COLO668 (cell line): ENCODE data around the gene TFF1.

Experiments
- DNase-seq: peaks from one replicate; lab custom pipeline; 2025; ENCODE audit not compliant: unreplicated experiment; lab: John Stamatoyannopoulos, UW

The TFF1 gene

DNA sequence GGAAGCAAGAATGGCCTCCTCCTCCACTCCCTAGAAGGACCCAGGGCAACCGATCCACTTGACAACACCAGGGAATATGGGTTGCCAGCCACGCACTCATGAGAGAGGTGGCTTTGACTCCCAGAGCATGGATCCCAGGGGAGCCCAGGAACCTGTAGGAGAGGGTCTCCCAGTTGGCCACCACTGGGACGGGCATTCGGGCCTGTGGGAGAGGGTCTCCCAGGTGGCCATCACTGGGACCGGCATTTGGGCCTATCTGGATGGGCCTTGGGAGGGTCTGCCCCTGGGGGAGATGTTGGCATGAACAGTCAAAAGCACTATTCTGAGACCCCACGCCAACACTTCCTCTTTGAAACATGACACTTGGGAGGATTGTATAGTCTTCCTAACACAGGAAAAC is 565 bp downstream of the TFF1 start:
- DNase-seq, result no peak

DNA sequence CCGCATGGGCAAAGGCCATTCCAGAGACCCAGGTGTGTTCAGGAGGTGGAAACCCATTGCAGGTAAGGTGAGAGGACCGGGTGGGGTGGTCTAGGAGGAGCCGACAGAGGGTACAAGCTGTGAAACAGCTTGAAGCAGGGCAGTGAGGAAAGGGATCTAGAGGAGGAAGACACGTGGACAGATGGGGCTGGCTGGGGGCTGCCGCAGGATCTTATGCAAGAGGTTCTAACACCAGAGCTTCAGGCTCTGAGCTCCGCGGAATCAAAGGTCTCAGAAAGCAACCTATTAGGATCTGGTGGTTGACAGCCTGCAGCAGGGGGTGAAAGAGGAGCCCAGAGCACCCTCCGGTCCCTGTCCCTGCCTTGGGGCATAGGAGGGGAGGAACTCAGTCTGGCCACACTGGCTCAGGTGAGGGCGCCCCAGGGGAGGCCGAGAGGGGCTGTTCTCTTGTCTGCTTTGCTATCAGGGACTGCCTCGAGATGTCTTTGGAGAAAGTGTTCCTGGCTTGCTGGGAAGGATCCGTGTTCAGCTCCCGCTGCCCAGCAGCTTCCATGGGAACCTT is 1.9 kb downstream of the TFF1 start:
- no peak for DNase-seq

DNA sequence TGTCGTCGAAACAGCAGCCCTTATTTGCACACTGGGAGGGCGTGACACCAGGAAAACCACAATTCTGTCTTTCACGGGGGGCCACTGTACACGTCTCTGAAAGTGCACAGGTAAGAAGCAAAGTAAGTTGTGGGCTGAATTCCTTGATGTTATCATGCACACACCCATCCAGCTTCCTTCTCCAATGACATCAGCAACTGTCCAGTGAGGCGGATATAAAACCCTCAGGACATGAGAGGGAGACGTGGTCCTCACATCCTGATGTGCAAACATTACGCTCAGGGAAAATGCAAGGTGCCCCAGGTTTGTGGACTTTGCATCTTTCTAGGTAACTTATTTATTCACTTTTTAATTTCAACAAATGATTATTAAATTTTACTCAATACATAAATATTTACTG is 3.0 kb downstream of the TFF1 start:
- no peak for DNase-seq

DNA sequence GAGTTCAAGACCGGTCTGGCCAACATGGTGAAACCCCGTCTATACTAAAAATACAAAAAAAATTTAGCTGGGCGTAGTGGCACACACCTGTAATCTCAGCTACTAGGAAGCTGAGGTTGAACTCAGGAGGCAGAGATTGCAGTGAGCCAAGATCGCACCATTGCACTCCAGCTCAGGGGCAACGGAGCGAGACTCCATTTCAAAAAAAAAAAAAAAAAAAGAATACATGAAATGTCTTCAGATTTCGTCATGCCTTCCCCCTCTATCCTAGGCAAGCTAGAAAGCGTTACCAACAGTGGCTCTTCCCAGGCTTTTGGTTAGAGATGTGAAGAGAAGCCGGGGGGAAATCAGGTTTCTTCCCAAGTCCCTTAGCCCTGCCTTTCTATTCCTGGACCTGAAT is 3.6 kb downstream of the TFF1 start:
- no peak for DNase-seq

DNA sequence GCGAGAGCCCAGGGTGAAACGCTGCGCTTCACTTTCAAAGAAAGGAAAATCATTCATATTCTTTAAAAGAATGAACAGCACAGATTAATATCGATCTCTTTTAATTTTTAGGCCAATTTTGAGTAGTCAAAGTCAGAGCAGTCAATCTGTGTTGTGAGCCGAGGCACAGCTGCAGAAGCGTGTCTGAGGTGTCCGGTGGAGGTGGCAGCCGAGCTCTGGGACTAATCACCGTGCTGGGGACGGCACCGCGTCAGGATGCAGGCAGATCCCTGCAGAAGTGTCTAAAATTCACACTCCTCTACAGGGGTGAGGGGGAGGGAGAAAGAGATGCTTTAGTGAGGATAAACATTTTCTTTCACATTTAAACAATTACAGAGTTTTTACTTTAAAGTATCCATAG is 4.1 kb downstream of the TFF1 start:
- DNase-seq, result no peak

DNA sequence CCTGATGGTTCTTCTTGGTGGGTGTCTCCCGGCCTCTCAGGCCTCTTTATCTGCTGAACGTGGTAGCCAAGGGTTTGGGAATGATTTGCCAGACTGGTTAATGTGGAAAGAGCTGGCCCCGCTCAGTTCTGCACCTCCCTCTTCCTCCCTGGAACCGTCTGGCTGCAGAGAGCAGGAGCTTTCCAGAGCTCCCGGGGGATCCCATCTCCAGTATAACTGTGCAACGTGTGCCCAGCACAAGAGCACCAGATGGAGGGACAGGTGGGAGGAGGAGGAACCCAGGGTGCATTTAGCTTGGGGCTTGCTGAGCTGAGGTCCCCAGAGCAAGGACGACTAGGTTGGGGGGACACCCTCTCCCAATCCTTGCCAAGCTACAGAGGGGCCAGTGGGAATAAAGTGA is 5.0 kb downstream of the TFF1 start:
- DNase-seq, result no peak

DNA sequence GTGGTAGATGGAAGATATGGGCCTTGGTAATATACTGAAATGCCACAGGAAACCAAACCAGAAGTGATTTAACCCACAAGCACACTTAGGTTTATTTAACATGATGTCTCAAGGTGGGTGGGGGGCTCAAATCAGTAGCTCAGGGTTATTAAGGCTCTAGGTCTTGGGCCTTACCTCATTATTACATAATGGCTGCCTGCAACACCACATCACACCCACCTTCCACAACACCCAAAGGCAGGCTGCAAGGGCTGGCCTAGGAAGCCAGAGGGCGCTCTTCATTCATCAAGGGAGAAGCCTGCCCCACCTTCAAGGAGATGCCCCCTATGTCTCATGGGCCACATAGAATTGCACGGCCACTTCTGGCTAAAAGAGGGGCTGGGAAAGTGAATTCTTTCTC is 6.0 kb downstream of the TFF1 start:
- no peak for DNase-seq

DNA sequence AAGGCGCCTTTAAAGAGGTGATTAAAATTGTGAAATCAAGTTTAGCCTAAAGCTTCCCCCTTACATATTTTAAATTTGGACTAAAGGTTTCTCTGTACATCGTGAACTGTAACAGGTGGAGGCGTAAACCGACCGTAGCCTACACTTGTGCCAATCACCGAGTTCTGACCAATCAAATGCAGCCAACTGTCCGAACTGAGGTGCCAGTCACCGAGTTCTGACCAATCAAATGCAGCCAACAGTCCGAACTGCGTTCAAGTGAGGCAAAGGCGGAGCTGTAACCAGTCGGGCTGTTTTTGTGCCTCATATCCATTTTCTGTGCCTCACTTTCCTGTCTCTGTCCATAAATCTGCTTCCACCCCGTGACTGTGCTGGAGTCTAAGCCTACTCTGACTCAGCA is 7.4 kb downstream of the TFF1 start:
- no peak for DNase-seq

DNA sequence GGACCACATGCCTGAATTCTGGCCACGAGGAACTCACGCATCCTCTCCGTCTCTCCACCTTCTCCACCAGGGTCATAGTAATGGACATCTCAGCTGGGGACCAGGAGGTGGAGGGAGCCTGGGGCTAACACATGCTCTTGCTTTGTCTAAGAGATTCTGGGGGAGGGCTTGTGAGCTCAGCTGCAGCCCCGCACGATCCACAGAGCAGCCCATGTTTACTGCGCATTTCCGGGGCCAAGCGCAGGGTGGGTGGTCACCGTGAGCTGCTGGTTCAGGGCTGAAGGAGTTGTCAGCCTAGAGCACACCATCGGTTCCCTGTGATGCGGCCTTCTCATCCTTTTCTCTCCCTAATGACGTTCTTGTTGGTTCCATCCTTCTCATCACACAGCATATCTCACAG is 8.1 kb downstream of the TFF1 start:
- DNase-seq, result no peak

DNA sequence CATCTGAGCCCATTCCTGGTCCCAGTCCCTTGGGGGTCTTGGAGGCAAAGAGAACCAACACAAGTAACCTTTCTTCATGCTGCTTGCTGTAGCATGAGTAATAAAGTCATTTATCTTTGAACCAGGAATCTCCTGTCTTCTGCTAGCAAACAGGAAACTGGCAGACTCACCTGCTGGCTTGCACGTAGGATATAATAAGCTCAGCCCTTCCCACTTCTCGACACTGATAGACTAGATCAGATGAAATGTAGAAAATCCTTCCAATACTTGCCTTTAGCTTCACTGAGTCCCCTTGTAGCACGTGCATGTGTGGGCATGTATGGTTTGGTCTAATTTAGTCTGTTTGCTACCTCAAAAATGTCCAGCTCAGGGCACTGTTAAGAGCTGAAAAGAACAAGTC is 9.0 kb downstream of the TFF1 start:
- DNase-seq, result no peak

DNA sequence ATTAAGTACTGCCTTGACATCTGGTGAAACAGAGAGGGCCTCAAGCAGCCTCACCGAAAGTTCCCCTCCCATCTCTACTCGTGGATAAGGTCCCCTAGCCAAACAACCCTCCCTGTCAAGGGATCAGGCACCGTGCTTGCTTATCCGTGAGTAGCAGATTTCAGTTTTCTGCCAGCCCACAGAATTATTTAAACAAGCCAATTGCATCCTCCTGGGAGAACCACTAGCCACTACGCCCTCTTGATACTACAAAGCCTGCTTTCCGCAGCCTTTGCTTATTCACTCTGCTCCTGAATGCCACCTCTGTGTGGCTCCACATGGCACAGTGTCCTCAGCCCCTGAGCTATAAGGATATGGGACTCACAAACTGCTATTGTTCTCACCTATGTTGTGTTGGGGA is 9.7 kb downstream of the TFF1 start:
- DNase-seq, result no peak

DNA sequence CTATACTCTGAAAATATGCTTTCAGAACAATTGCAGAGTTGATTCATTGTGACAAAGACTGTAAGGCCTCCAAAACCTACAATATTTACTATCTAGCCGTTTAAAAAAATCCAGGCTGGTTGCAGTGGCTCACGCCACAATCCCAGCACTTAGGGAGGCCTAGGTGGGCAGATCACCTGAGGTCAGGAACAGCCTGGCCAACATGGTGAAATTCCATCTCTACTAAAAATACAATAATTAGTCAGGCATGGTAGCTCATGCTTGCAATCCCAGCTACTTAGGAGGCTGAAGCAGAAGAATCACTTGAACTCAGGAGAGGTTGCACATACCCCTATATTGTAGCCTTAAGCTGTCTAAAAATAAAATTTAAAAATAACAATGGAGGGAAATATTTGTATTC is 10.3 kb downstream of the TFF1 start:
- DNase-seq, result no peak

DNA sequence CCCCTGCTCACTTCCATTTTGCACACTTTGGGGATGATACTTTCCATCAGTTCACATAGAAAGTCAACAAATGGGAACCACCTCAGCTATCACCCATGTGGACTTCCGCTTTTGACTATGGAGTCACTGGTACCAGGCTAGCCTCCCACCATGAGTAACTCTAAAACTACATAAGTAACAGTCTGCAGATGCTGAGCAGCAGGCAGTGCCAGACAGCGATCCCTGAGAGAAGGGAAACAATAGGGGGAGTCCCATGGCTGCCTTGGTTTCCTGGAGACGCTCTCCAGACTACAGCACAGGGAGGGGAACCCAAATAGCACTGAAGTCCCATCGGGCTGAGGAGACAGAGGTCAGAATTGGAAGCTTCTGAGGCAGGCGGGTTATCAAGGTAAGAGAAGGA is 12.7 kb downstream of the TFF1 start:
- no peak for DNase-seq

DNA sequence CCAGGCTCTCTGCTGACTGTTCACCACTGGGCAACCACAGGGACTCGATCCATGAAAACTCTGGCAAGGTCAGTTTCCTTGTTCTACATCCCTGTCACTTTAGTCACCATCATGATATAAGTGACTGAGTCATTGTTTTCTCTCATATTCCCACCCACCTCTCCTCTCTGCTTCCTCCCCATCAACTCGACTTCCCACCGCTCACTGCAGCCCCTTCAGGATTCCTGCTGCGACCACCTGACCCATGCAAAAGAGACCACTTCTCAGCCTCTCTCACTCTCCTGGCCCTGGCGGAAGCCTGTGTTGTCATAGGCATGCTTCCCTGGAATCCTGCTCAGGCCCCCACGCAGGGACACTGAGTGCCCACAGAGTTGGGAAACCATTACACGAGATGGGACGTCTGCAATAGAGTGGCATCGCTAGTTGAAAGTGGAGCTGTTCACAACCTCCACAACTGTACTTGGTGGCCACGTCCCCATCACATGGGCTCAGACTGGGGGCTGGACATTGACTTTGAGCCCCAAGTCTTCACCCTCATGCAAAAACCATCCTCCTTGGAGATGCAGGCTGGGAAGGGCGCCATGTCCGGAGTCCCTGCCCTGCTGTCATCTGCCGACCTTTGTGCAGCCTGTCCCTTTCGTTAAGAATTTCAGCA is 13.8 kb downstream of the TFF1 start:
- DNase-seq, result no peak

DNA sequence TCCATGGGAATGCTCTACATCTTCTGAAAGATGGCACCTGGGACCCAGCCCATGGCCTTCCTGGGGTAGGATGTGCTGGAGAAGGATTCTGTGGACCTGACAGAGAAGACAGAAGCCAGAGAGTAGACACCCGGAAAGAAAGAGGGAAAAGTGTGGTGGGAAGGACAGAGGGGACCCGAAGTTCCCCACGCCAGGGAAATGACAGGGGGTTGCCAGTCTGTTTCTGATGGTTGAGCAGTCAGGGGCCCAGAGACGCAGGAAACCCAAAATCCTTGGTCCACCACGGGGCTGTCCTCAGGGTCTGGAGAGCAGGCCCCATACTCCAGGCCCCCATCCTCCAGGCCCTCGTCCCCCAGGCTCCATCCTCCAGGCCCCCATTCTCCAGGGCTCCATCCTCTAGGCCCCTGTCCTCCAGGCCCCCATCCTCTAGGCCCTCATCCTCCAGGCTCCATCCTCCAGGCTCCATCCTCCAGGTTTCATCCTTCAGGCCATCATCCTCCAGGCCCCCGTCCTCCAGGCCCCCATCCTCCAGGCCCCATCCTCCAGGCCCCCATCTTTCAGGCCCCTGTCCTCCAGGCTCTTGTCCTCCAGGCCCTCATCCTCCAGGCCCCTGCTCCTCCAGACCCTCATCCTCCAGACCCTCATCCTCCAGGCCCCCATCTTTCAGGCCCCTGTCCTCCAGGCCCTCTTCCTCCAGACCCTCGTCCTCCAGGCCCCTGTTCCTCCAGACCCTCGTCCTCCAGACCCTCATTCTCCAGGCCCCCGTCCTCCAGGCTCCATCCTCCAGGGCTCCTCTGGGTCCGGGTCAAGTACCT is 14.5 kb downstream of the TFF1 start:
- DNase-seq, result no peak

DNA sequence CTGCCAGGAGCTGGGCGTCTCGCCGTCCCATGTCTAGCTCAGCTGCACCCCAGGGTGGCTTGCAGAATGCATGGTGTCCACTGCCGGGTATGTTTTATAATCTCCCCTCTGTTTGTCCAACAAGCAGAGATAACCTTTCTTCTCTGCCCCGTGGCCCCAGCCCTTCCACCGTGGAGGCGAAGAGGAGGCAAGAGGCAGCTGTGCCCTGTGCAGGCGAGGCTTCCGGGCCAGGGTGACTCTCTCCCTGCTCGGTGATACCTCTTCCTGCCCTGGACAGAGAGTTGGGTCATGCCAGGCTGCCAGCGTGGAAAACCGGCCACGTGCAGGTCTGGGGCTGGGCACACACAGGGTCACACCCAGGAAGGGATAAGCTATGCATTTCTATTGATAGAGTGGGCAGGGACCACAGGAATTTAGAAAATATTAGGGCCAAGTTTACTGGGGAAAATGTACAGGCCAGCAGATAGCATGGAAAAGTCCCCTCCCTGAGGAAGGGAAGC is 15.4 kb downstream of the TFF1 start, which contains the start of gene TFF2:
Gene TFF2 (minus strand): TSS at position 68 of the 500 bp plus-strand sequence. CDS start 37 bp downstream, at position 31.
- no peak for DNase-seq

DNA sequence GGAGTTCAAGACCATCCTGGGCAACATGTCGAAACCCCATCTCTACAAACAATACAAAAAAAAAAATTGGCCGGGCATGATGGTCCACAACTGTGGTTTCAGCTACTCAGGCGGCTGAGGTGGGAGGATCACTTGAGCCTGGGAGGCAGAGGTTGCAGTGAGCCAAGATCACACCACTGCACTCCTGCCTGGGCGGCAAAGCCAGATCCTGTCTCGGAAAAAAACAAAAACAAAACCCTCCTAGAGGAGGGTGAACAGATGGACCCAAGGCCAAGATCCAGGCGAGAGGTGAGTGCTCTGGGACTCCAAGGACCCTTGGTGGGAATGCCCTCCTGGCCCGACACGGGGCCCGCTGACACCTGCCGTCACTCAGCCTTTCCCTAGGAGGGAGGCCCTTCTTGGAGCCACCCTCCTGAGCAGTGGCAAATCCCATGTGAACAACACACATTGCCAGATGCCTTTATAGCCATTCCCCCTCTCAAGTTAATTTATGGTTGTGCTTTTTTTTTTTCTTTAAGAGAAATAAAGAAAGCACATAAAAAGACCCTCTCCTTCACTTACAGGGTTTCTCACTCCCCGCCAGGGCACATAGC is 15.9 kb downstream of the TFF1 start:
- DNase-seq, result no peak

DNA sequence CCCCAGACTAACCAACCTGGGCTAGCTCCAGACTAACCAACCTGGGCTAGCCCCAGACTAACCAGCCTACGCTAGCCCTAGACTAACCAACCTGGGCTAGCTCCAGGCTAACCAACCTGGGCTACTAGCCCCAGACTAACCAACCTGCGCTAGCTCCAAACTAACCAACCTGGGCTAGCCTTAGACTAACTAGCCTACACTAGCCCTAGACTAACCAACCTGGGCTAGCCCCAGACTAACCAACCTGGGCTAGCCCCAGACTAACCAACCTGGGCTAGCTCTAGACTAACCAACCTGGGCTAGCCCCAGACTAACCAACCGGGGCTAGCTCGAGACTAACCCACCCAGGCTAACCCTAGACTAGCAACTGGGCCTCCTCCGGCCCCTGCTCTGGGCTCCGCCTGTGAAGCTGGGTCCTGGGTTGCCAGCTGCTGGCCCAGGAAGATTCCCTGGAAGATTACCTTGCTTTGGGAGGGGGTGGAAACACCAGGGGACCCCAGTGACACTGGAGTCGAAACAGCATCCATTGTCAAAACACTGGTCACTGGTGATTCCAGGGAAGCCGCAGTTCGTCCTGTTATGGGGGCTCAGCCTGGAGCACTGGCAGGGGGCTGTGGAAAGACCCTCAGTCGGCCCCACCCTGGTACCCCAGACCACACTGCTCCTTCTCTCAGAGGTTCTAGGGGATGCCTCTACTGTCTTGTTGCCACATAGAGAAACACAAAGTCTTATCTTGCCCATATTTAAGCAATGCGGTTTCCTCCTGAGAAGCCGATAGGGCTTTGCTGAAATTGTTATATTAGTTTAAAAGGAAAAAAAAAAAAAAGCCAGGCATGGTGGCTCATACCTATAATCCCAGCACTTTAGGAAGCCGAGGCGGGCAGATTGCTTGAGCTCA is 16.7 kb downstream of the TFF1 start:
- no peak for DNase-seq

DNA sequence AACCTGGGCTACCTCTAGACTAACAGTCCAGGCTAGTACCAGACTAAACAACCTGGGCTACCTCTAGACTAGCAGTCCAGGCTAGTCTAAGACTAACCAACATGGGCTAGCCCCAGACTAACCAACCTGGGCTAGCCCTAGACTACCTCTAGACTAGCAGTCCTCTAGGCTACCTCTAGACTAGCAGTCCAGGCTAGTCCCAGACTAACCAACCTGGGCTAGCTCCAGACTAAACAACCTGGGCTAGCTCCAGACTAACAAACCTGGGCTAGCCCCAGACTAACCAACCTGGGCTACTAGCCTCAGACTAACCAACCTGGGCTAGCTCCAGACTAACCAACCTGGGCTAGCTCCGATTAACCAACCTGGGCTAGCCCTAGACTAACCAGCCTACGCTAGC is 17.6 kb downstream of the TFF1 start:
- DNase-seq, result no peak

DNA sequence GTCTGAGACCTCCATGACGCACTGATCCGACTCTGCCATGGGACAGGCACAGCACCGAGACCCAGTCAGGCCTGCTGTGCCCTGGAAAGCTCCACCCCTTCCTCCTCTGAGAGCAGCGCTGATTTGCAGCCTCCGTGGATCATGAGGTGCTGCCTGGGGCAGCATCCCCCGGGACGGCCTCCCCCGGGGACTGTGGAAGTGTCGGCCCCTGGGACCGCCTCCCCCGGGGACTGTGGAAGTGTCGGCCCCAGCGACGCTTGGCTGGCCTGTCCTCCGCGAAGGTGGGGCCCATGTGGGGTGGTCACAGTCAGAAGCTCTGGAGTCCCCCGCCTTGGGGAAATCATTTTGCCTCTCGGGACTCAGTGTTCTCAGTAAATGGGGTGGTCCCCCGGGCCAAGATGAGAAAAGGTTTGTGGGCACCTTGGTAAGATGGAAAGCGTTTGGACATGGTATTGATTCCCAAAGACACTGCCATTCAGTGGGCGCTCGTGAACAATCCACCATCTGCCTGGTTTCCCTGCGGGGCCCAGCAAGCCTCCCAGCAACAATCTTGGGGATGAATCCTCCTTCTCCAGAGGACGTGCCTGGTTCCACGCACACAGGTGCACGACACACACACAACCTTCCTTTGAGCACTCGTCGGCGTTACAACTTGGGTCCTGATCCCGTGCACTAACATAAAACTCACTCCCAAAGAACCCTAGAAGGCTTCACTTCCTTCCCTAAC is 18.6 kb downstream of the TFF1 start:
- no peak for DNase-seq
